OCI-LY1 (cell line): Measurements from ENCODE around the gene MSS51.

ENCODE experiments used
- EZH2 ChIP-seq: fragments of 200-600 bp; sonication (generic), shearing (Covaris generic); IDR thresholded peaks from 2 replicates; pipeline ENCODE4 v1.8.0; 2017; ENCODE audit warnings: borderline replicate concordance, mixed run types, mild to moderate bottlenecking, antibody characterized with exemption, low read length, moderate library complexity, mixed read lengths
- TF ChIP-seq, protein P1 (sequence below): fragments of 200-600 bp; sonication (generic), shearing (Covaris generic); IDR thresholded peaks from 2 replicates; pipeline ENCODE4 v1.5.1; 2017; ENCODE audit warnings: mild to moderate bottlenecking, antibody characterized with exemption, low read length, moderate library complexity, mixed read lengths

DNA sequence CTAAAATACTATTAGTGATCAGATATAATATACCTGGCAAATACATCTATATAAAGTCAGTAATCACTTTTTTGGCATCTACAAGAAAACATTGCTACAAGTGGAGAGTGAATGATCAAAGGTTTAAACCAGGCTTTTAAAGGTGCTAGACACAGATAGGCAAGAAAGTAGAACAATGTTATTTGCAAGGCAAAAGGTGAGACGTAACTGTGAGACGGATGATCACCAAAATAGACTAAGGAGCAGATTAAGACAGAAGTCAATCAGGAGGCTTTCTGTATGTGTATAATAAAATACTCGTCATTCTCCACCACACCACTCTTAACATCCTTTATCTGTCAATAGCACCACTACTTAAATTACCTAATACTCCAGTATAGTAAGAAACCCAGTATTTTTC lies 27.8 kb downstream of the MSS51 start:
- TF ChIP-seq, protein P1, sequence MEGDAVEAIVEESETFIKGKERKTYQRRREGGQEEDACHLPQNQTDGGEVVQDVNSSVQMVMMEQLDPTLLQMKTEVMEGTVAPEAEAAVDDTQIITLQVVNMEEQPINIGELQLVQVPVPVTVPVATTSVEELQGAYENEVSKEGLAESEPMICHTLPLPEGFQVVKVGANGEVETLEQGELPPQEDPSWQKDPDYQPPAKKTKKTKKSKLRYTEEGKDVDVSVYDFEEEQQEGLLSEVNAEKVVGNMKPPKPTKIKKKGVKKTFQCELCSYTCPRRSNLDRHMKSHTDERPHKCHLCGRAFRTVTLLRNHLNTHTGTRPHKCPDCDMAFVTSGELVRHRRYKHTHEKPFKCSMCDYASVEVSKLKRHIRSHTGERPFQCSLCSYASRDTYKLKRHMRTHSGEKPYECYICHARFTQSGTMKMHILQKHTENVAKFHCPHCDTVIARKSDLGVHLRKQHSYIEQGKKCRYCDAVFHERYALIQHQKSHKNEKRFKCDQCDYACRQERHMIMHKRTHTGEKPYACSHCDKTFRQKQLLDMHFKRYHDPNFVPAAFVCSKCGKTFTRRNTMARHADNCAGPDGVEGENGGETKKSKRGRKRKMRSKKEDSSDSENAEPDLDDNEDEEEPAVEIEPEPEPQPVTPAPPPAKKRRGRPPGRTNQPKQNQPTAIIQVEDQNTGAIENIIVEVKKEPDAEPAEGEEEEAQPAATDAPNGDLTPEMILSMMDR: no peak
- TF ChIP-seq EZH2: no peak
